ENCODE results near the gene MRNIP.
A peak's percentile ranks its signal among the peaks of the same experiment; 100 is the strongest.
"Not testable (repeated sequence)": the region's sequence is repeated elsewhere in the genome, so short reads cannot be mapped to it uniquely, and the experiment has no call there.

MRNIP gene

DNA sequence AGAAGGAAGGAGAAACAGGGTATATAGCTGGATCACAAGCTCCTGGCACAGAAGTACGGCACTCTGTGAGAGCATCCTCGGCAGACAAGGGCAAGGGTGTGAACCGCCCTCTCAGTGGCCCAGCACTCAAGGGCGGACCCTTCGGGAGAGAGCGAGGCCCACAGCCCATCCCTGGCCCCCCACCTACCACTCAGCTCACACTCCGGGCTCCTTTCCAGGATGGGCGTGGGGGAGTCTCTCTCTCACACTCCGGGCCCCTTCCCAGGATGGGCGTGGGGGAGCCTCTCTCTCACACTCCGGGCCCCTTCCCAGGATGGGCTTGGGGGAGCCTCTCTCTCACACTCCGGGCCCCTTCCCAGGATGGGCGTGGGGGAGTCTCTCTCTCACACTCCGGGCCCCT, 12.9 kb upstream of the MRNIP start:
- not testable (repeated sequence) for DNase-seq (ENCODE audit: low spot score)

GRCh38 chr5:179870952-179871351, 12.3 kb upstream of the MRNIP start:
- no peak for DNase-seq (ENCODE audit: low spot score)

DNA sequence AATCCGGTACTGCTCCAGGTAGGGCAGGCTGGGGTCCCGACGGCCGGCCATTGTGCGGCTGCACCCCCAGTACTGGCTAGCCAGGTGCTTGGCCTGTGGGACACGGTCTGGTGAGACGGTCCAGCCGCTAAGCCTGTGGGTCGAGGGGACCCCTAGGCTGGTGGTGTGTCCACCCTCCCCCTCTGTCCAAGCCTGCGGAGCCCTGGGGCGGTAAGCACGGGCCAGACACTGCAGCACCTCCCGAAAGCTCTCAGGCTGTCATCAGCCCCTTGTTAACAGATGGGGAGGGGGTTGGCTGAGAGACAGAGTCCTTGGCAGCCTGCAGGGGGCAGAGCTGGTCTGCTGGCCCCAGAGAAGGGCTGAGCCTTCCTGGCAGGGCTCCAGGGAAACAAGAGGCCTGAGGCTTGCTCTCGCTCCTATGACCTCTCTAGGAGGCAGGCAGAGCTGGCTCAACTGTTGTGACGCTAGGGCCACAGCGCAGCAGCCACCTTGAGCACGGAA, 11.8 kb upstream of the MRNIP start:
- peak; percentile 20 for DNase-seq (ENCODE audit: low spot score)

DNA sequence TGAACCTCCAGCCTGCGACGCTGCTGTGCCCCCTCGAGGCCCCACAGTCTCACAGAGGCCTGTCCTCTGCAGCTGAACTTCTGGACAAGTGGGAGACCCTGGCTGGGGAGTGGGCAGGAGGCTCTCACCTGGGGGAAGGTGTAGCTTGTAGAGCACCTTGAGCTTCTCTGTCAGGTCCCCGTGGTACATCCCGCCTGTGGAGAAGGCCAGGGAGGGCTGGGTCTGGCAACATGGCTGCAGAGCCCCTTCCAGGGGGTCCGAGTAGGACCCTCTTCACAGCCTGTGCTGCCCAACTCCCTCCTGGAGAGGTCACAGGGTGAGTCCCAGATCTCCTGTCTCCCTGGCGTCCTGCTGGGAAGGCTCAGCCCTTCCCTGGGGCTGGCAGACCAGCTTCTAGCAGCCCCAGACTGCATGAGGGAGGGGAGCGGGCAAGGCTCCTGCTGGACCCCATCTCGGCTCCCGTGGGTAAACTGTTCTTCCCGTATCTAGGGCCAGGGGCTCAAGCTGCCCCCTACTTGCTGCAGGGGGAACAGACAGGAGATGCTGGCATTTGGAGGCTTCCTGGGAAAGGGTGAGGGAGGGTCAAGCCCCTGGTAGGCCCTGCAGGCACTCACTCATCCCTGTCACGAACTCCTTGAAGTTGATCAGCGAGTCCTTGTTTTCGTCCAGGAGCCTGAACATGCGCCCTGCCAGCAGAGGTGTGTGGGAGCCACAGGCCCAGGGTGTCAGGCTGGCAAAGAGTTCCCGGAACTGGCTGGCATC, 11.2 kb upstream of the MRNIP start:
- DNase-seq (ENCODE audit: low spot score), result no peak

- no peak for DNase-seq (ENCODE audit: low spot score)
These were observed 10.5 kb upstream of the MRNIP start for GRCh38 chr5:179869101-179869500.

GRCh38 chr5:179868541-179868940, 9.9 kb upstream of the MRNIP start:
- DNase-seq (ENCODE audit: low spot score), result no peak

DNA sequence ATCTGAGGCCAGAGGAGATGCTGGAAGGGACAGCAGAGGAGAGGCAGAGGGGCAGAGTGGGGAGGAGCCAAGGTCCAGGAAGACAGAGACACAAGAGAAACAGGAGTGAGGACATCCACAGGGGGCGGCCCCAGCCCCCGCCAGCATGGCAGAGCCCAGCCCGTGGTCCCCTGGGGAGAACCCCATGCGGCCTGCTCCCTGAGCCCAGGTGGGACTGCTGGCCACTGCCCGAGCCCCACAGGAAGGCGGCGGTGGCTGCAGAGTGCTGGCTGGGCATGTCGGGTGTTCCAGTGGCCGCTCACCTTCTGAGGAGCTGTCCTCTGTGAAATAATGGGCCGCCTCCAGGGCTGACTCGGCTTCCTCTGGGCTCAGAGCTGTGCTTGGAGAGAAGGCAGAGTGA, 8.9 kb upstream of the MRNIP start:
- no peak for DNase-seq (ENCODE audit: low spot score)

GRCh38 chr5:179867079-179867465, 8.5 kb upstream of the MRNIP start:
- no peak for DNase-seq (ENCODE audit: low spot score)

DNA sequence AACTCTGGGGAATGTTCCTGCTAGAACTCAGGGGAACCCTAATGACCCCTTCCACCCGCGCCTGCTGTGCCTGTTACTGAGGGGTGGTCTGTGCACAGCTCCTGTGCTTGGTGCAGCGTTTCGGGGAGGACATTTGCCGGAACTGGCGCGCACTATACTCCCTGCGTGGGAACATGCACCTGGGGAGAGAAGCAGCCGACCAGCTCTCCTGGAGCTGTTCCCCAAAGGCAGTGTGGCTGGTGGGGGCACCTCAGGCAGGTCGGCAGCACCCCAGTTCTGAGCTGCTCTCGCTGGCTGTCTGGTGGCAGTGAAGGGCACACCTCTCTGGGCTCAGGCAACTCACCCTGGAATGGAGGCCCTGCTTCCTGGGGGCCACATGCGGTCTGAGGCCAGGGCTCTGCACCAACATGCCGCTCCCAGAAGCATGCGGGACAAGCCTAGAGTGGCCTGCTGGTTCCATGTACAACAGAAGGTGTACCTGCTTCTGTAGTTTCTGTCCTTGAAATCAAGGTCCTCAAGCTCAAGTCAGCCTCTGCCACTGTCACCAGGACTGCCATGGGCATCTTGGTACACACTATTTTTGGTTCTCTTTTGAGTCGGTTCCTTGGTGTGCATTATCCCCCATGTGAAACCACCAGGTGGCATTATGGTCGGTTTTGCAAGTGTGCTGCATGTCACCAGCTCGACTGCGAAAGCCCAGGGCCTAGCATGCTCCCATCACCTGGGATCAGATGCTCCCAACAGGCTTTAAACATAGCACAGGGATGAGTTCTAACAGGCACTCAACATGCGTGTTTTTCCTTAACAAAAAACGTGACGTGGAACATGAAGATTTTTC, 7.8 kb upstream of the MRNIP start:
- peak; percentile 13 for DNase-seq (ENCODE audit: low spot score)

GRCh38 chr5:179865491-179866240, 7.0 kb upstream of the MRNIP start:
- no peak for DNase-seq (ENCODE audit: low spot score)

DNA sequence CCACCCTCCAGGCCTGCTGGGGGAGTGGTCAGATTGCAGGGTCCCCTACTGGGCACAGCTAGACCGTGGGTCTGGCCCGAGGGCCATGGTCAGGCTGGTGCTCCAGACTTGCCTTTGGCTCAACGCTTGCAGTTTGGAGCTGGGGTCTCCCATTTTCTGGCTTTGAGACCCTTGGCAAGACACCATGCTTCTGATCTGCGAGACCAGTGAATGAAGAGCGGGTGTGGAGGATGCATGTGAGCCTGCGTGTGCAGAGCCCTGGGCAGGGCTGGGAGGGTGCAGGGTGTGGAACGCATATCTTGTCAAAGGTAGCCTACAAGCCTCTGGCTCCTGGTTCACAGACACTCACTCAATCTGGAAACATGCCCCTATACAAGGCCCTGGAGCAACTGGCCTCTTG, 6.1 kb upstream of the MRNIP start:
- DNase-seq (ENCODE audit: low spot score), result no peak

DNA sequence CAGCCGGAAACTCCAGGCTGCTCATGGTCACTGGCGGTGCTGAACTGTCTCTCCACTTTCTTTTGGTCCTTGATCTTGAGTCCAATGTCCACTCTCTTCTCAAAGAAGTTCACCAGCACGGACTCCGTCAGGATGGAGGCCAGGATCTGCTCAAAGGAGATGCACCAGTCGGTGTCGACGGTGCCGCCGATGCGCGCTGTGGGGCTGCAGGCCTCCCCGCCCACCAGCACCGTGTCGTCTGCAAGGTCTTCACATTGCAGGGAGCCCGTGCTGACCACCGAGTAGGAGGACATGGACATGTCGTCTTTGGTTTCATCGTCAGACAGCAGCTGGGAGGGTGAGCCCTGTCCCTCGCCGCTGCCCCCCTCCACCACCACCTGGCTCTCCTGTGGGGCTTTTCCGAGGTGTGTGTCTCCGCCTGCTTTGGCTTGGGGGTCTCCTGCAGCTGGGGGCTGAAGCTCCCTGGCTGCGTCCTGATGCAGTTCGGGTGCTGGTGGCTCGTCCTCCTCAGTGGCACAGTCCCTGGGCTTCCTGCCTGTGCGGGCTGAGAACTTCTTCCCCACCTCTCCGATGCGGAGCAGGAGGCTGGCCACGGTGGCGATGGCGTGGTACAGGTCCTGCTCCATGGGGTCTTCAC, 5.0 kb upstream of the MRNIP start:
- no peak for DNase-seq (ENCODE audit: low spot score)

GRCh38 chr5:179862891-179863290, 4.3 kb upstream of the MRNIP start:
- no peak for DNase-seq (ENCODE audit: low spot score)

DNA sequence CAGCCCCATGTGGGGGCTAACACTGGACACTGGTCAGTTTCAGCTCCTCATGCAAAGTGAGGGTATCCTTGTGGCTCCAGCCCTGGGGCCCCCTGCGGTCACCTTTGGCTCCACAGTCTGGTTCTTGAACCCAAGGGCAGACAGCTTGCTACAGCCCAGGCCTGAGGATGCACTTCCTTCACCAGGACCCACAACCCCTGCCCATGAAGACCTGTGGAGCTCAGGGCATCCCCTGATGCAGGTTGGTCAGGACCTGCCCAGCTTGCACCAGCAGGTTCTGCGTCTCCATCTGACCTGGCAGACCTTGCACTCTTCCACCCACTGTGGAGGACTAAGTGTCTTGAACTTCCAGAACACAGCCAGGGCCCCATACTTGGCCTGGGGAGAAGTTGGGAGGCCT, 3.7 kb upstream of the MRNIP start:
- DNase-seq (ENCODE audit: low spot score), result no peak

- no peak for DNase-seq (ENCODE audit: low spot score)
These were observed 1.7 kb upstream of the MRNIP start for GRCh38 chr5:179860301-179860700.

DNA sequence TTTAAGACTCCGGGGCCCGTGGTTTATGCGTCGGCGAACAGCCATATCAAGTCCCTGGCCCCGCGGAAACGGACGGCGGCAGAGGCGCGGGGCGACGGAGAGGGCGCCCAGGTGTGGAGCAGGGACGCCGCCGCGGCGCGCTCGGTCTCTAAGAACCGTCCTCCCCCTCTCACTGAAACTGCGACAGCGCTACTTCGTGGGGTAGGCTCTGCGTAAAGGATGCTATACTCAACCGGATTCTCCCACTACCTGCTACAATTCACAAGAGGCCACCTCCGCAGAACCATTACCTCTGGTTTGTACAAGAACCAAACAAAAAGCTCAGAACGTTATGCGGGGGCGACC, 404 bp downstream of the MRNIP start:
- peak; percentile 46 for DNase-seq (ENCODE audit: low spot score)

GRCh38 chr5:179854356-179854755, 4.3 kb downstream of the MRNIP start:
- DNase-seq (ENCODE audit: low spot score), result no peak

GRCh38 chr5:179852993-179853547, 5.5 kb downstream of the MRNIP start:
- no peak for DNase-seq (ENCODE audit: low spot score)

DNA sequence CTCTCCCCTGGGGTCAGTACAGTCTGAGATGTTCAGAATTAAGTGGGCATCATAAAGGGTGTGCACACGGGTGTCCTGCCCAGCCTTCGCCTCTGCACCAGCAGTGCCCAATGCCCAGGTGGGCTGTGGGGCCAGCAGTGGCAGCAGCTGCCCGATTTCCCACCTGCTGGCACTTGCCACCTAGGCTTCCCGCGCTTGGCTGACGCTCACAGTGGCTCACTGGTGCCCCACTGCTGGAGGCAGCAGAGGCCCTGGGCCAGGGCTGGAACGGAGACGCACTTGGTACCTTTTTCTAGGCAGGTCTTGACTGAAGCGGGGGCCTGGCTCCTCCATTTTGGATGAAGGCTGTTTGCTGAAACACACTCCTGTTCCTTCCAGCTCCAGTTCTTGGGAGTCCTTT, 17.0 kb downstream of the MRNIP start:
- no peak for DNase-seq (ENCODE audit: low spot score)

DNA sequence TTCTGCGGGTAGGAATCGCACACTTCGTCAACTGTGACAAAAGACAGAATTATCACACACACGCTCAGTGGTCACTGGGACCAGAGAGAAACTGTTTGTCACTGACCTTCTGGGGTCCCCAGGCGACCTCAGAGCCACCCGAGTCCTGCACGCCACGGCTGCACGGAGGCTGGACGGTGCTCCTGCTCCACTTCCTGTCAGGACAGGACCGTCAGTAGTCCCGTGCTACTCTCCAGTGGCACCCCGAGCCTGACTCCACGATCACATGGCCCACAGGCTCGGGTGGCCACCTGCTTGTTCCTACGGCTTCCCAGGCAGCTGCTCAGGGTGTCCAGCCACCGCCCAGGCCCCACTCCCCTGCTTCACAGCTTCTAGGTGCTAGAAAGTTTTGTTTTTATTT, 17.9 kb downstream of the MRNIP start:
- DNase-seq (ENCODE audit: low spot score), result no peak

DNA sequence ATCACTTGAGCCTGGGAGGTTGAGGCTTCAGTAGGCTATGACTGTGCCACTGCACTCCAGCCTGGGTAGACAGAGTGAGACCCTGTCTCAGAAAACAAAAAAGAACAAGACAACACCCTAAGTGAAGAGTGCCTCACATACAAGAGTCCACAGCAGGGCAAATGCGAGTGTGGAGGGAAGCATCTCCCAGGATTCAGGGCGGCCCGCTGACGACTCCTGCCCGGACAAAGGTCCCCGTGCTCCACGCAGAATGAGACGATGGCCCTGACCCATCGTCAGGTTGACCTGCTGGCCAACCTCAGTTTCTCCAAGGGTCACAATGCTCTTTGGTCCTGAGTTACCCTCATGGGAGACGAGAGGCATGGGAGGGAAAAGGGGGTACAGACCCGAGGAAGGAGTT, 18.3 kb downstream of the MRNIP start:
- no peak for DNase-seq (ENCODE audit: low spot score)

Data from RKO (cell line).